ENCODE measurements around the gene ARL15.

DNA sequence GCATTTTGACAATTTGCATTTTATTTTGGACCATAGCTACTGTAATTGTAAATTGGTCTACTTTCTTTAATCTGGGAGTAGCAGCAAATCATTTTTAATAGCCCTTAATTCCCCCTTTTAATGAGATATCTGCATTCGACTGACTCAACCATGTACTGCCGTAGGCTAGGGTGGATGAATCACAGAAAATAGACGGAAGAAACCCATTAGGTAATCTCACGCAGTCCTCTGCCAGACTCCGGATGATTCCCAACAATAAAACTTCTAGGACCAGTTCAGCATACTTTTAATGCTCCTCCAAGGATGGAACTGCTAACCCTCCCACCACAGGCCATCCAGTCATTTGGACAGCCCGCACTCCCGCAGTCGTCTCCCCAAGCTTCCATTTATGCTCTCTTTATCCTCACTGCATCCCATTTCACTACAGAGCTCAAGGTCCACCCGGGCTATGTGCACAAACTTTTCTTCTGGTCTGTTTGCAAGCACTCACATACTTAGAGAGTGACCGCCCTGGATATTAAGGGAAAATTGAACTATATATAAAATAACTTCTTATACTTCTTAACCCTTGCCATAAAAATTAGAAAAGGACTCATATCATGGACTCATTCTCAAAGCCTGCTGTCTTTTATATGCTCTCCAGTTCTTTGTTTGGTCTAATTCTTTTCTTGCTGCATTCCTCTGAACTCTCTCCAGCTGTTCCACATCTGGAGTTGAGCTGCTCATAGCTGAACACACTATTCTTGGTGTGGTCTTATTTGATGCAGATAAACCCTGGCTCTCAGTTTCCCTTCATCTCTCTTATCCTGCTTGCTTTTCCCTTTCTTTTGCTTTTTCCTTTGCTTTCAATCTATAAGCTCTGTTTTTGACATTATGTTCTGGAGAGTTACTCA lies 326.6 kb downstream of the ARL15 start:
- TF ChIP-seq, protein P1, sequence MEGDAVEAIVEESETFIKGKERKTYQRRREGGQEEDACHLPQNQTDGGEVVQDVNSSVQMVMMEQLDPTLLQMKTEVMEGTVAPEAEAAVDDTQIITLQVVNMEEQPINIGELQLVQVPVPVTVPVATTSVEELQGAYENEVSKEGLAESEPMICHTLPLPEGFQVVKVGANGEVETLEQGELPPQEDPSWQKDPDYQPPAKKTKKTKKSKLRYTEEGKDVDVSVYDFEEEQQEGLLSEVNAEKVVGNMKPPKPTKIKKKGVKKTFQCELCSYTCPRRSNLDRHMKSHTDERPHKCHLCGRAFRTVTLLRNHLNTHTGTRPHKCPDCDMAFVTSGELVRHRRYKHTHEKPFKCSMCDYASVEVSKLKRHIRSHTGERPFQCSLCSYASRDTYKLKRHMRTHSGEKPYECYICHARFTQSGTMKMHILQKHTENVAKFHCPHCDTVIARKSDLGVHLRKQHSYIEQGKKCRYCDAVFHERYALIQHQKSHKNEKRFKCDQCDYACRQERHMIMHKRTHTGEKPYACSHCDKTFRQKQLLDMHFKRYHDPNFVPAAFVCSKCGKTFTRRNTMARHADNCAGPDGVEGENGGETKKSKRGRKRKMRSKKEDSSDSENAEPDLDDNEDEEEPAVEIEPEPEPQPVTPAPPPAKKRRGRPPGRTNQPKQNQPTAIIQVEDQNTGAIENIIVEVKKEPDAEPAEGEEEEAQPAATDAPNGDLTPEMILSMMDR (IDR thresholded peaks at IDR 0.05; ENCODE audit: low read depth, low read length, missing input control), result no peak
- TF ChIP-seq, protein P2, sequence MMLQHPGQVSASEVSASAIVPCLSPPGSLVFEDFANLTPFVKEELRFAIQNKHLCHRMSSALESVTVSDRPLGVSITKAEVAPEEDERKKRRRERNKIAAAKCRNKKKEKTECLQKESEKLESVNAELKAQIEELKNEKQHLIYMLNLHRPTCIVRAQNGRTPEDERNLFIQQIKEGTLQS (IDR thresholded peaks at IDR 0.05), result no peak
- TF ChIP-seq SP1 (IDR thresholded peaks at IDR 0.05), result no peak

All from liver (tissue), 3 donors.